ENCODE data around the gene POMT1. TPM values are rescaled to one million over a fixed set of nuclear protein-coding genes. Genes with fewer than 3 reads are reported as not detected.
A peak's percentile ranks its signal among the peaks of the same experiment; 100 is the strongest.

POMT1 gene
- total and polyA plus RNA-seq, 4 donors, result 11.9 to 28.3 (median 23.1) TPM

GRCh38 chr9:131543141-131543540 lies 40.4 kb downstream of the POMT1 start:
- ATAC-seq (ENCODE audit: insufficient read depth, low FRiP score), result no peak
- no peak for TF ChIP-seq CTCF (IDR thresholded peaks at IDR 0.05; ENCODE audit: control extremely low read depth, extremely low read depth)
- Histone ChIP-seq H3K9me3 (ENCODE audit: control insufficient read depth in 4 of 4, insufficient read depth in 3 of 4, low read length in 3 of 4) (peaks cover 0 to 11% (median 6%) of the 10 kb centered on the region in 4 donors), H3K4me1 (ENCODE audit: control insufficient read depth in 5 of 5, insufficient read depth in 5 of 5, low read length in 5 of 5) (peaks cover 0 to 14% (median 0%) of the 10 kb centered on the region in 5 donors), H3K9ac (ENCODE audit: insufficient read depth in 1 of 2, low read length in 2 of 2) (no peak overlapping the region), H3K36me3 (ENCODE audit: control insufficient read depth in 4 of 4, insufficient read depth in 4 of 4, low read length in 4 of 4) (no peaks in the 10 kb centered on the region), H3K27me3 (ENCODE audit: control insufficient read depth in 3 of 3, insufficient read depth in 3 of 3, low read length in 2 of 3) (peaks cover 0 to 14% (median 5%) of the 10 kb centered on the region in 3 donors), H3K27ac (ENCODE audit: low read depth in 1 of 2, low read length in 1 of 2) (no peak overlapping the region), H3K4me3 (no peak overlapping the region)
- DNase-seq, result no peak
- 90 to 96% methylated on average over 6 of the region's 6 CpGs for WGBS, 2 donors

GRCh38 chr9:131545003-131545785 lies 42.5 kb downstream of the POMT1 start, which contains the start of gene PRRT1B:
PRRT1B (plus strand) TSS chr9:131545523; CDS start chr9:131545616, 93 bp downstream.
- Histone ChIP-seq H3K4me1 (ENCODE audit: control insufficient read depth in 5 of 5, insufficient read depth in 5 of 5, low read length in 5 of 5) (peaks cover 0 to 14% (median 0%) of the 10 kb centered on the region in 5 donors), H3K27me3 (ENCODE audit: control insufficient read depth in 3 of 3, insufficient read depth in 3 of 3, low read length in 2 of 3) (peaks cover 0 to 14% (median 5%) of the 10 kb centered on the region in 3 donors), H3K9ac (ENCODE audit: insufficient read depth in 1 of 2, low read length in 2 of 2) (no peak within 1 kb of the TSS), H3K27ac (ENCODE audit: low read depth in 1 of 2, low read length in 1 of 2) (peak within 1 kb of the TSS in 1 of 2 donors; percentile 77), H3K36me3 (ENCODE audit: control insufficient read depth in 4 of 4, insufficient read depth in 4 of 4, low read length in 4 of 4) (no peaks in the 10 kb centered on the region), H3K4me3 (peak within 1 kb of the TSS; percentile 49), H3K9me3 (ENCODE audit: control insufficient read depth in 4 of 4, insufficient read depth in 3 of 4, low read length in 3 of 4) (peaks cover 0 to 11% (median 6%) of the 10 kb centered on the region in 4 donors)
- WGBS, 2 donors, result 21 to 25% methylated on average over 50 of the region's 50 CpGs
- ATAC-seq (ENCODE audit: insufficient read depth, low FRiP score) (peak; percentile 86), DNase-seq (peak; percentile 64 to 87 (median 82))
- TF ChIP-seq CTCF (IDR thresholded peaks at IDR 0.05; ENCODE audit: control extremely low read depth, extremely low read depth), result no peak

GRCh38 chr9:131545786-131546335 lies 43.1 kb downstream of the POMT1 start:
- Histone ChIP-seq H3K27me3 (ENCODE audit: control insufficient read depth in 3 of 3, insufficient read depth in 3 of 3, low read length in 2 of 3) (peaks cover 0 to 14% (median 5%) of the 10 kb centered on the region in 3 donors), H3K4me1 (ENCODE audit: control insufficient read depth in 5 of 5, insufficient read depth in 5 of 5, low read length in 5 of 5) (peaks cover 0 to 14% (median 0%) of the 10 kb centered on the region in 5 donors), H3K9ac (ENCODE audit: insufficient read depth in 1 of 2, low read length in 2 of 2) (no peak overlapping the region), H3K27ac (ENCODE audit: low read depth in 1 of 2, low read length in 1 of 2) (peak overlapping the region in 1 of 2 donors; percentile 77), H3K36me3 (ENCODE audit: control insufficient read depth in 4 of 4, insufficient read depth in 4 of 4, low read length in 4 of 4) (no peaks in the 10 kb centered on the region), H3K9me3 (ENCODE audit: control insufficient read depth in 4 of 4, insufficient read depth in 3 of 4, low read length in 3 of 4) (peaks cover 0 to 11% (median 6%) of the 10 kb centered on the region in 4 donors), H3K4me3 (peak overlapping the region; percentile 27)
- TF ChIP-seq CTCF (IDR thresholded peaks at IDR 0.05; ENCODE audit: control extremely low read depth, extremely low read depth), result no peak
- ATAC-seq (ENCODE audit: insufficient read depth, low FRiP score) (no peak), DNase-seq (peak in 1 of 3 donors; percentile 37)
- 4 to 5% methylated on average over 20 to 30 of the region's 30 CpGs for WGBS, 2 donors
